Fibroblast of mammary gland (primary cell): Measurements from ENCODE around the gene AWAT1.
"Not testable (repeated sequence)": the region's sequence is repeated elsewhere in the genome, so short reads cannot be mapped to it uniquely, and the experiment has no call there.

Source experiments
- DNase-seq: peaks from one replicate; pipeline ENCODE4 v3.0.0-alpha.2; 2010; ENCODE audit warnings: low read depth
- H3K4me3 ChIP-seq: 2 replicates; pipeline ENCODE4 v1.5.1; 2011; ENCODE audit warnings: low read depth, mild to moderate bottlenecking, low read length, moderate library complexity; ENCODE audit not compliant: control insufficient read depth
- TF ChIP-seq, protein P1 (sequence below): conservative IDR thresholded peaks from 2 replicates; pipeline ENCODE4 v1.5.1; 2011; ENCODE audit warnings: low read depth, low read length, inconsistent platforms; ENCODE audit not compliant: control insufficient read depth, insufficient read depth

The AWAT1 gene

GRCh38 chrX:70257423-70258288 is 23.2 kb downstream of the AWAT1 start:
- TF ChIP-seq, protein P1, sequence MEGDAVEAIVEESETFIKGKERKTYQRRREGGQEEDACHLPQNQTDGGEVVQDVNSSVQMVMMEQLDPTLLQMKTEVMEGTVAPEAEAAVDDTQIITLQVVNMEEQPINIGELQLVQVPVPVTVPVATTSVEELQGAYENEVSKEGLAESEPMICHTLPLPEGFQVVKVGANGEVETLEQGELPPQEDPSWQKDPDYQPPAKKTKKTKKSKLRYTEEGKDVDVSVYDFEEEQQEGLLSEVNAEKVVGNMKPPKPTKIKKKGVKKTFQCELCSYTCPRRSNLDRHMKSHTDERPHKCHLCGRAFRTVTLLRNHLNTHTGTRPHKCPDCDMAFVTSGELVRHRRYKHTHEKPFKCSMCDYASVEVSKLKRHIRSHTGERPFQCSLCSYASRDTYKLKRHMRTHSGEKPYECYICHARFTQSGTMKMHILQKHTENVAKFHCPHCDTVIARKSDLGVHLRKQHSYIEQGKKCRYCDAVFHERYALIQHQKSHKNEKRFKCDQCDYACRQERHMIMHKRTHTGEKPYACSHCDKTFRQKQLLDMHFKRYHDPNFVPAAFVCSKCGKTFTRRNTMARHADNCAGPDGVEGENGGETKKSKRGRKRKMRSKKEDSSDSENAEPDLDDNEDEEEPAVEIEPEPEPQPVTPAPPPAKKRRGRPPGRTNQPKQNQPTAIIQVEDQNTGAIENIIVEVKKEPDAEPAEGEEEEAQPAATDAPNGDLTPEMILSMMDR = no peak
- no peak for DNase-seq
- no peak overlapping the region for H3K4me3 ChIP-seq

GRCh38 chrX:70260104-70260503 is 25.6 kb downstream of the AWAT1 start, which contains the start of gene P2RY4:
P2RY4 (minus strand) TSS chrX:70260204; CDS start chrX:70259624, 580 bp downstream.
- DNase-seq = no peak
- TF ChIP-seq, protein P1 = no peak
- no peak within 1 kb of the TSS for H3K4me3 ChIP-seq

- TF ChIP-seq, protein P1 = peak; percentile 67
These were observed 28.6 kb downstream of the AWAT1 start for GRCh38 chrX:70262952-70263567.

GRCh38 chrX:70264784-70265183 is 30.3 kb downstream of the AWAT1 start:
- TF ChIP-seq, protein P1 = no peak
- no peak overlapping the region for H3K4me3 ChIP-seq
- DNase-seq = peak; percentile 10

More at GRCh38 chrX:70262952-70263567, 28.6 kb downstream of the AWAT1 start:
- peak; percentile 43 for DNase-seq
- H3K4me3 ChIP-seq = no peak overlapping the region

- H3K4me3 ChIP-seq = no peak within 1 kb of the TSS
- TF ChIP-seq, protein P1 = no peak
- no peak for DNase-seq
These were observed 33.6 kb downstream of the AWAT1 start, which contains the start of gene ARR3 for GRCh38 chrX:70268034-70268433. ARR3 (plus strand) TSS chrX:70268334; CDS start chrX:70269386, 1,052 bp downstream.

DNA sequence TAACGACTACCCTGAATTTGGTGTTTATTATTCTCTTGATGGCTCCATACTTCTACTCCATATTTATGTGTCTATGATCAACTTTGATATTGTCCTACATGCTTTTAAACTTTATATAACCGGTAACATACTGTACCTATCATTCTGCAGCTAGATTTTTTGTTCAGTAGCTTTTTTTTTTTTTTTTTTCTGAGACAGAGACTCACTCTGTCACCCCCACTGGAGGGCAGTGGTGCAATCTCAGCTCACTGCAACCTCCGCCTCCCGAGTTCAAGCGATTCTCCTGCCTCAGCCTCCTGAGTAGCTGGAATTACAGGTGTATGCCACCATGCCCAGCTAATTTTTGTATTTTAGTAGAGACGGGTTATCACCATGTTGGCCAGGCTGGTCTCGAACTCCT is 39.6 kb downstream of the AWAT1 start:
- not testable (repeated sequence) for DNase-seq, H3K4me3 ChIP-seq

DNA sequence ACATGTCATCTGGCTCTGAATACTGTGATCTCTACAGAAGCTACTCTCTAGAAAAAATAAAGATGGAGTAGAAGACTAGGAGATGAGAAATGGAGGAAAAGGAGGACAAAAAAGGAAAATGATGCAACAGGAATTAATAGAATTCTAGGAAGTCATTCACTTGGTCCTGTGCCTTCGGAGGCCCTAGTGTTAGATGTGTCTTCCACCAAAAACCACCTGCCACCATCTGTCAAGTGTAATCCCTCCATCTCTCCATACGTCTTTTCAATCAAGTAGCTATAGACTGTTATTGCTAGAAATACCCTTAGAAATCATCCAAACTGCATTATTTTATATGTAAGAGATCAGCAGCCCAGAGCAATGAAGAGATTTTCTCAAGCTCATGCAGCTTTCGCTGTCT is 44.6 kb downstream of the AWAT1 start:
- DNase-seq = no peak
- no peak overlapping the region for H3K4me3 ChIP-seq
- TF ChIP-seq, protein P1 = no peak
